ENCODE data around the gene ZBTB7A. TPM values are rescaled to one million over a fixed set of nuclear protein-coding genes. Genes with fewer than 3 reads are reported as not detected.

ZBTB7A gene
- total and polyA plus RNA-seq, 2 of the 4 experiments (the other 2 are of a cell fraction): 3.2 to 10.3 TPM

- no peak overlapping the region for H3K18ac ChIP-seq (ENCODE audit: low read depth, low read length)
- TF ChIP-seq CEBPB (IDR thresholded peaks at IDR 0.05; ENCODE audit: low read depth, low read length) (no peak), RFX5 (IDR thresholded peaks at IDR 0.05; ENCODE audit: low read depth, low read length) (no peak), MXI1 (IDR thresholded peaks at IDR 0.05; ENCODE audit: borderline replicate concordance, low read depth, low read length) (no peak), MAZ (IDR thresholded peaks at IDR 0.05; ENCODE audit: borderline replicate concordance, low read depth, low read length) (no peak), FOS (IDR thresholded peaks at IDR 0.05; ENCODE audit: low read depth, low read length) (no peak), USF2 (IDR thresholded peaks at IDR 0.05; ENCODE audit: low read depth, low read length) (no peak), RCOR1 (IDR thresholded peaks at IDR 0.05; ENCODE audit: insufficient replicate concordance, low read length) (no peak), CHD1 (IDR thresholded peaks at IDR 0.05; ENCODE audit: low read depth, low read length) (no peak), CTCF (conservative IDR thresholded peaks at IDR 0.05; ENCODE audit: low read depth, low read length) (no peak), MAFK (IDR thresholded peaks at IDR 0.05; ENCODE audit: low read depth, low read length) (no peak), POLR2A (IDR thresholded peaks at IDR 0.05; ENCODE audit: low read depth, low read length) (no peak)
- ATAC-seq (ENCODE audit: low read depth) (no peak), DNase-seq (no peak)
- H3K56ac ChIP-seq (ENCODE audit: extremely low read depth, insufficient read depth, low read length): no peak overlapping the region
- no peaks in the 10 kb centered on the region for H3K9me3 ChIP-seq (ENCODE audit: control insufficient read depth, insufficient read depth, low read length)
- H3K4me3 ChIP-seq (ENCODE audit: insufficient read depth, low read depth, low read length): no peak overlapping the region
- no peak overlapping the region for H3K4me2 ChIP-seq (ENCODE audit: low read depth, low read length)
- H2BK15ac ChIP-seq (ENCODE audit: low read depth, low read length): no peak overlapping the region
- POLR2A ChIA-PET (ENCODE audit: unreplicated experiment): no interaction called here
- no peak overlapping the region for H2AK5ac ChIP-seq (ENCODE audit: low read depth, low read length)
- 94% methylated on average over 20 of the region's 52 CpGs; no CpG with 5 or more reads in 1 of the 2 experiments for WGBS, 2 experiments (ENCODE audit: extremely low coverage in 2 of 2, insufficient read length in 1 of 2)
- no peak overlapping the region for H3K9ac ChIP-seq (ENCODE audit: low read depth, low read length)
- no peak overlapping the region for H4K5ac ChIP-seq (ENCODE audit: low read depth, low read length)
- no peak overlapping the region for H3K23ac ChIP-seq (ENCODE audit: low read depth, low read length)
- peak overlapping the region; percentile 42 for H2AK9ac ChIP-seq (replicated peaks; ENCODE audit: low read depth, low read length, poor library complexity)
- no peaks in the 10 kb centered on the region for H3K27me3 ChIP-seq (ENCODE audit: control insufficient read depth, insufficient read depth, low read length)
- no peak overlapping the region for H4K8ac ChIP-seq (ENCODE audit: low read depth in 2 of 2, low read length in 2 of 2)
- in situ Hi-C loops (cut with MboI; ENCODE audit: low sequenced_read_pairs) (no loop called here), intact Hi-C loops (cut with micrococcal nuclease) (no loop called here), dilution Hi-C loops (cut with HindIII; ENCODE audit: low sequenced_read_pairs, unreplicated experiment) (no loop called here)
- no peak overlapping the region for H2BK5ac ChIP-seq (ENCODE audit: low read depth, low read length, poor library complexity, severe bottlenecking)
- no peak overlapping the region for H3K4ac ChIP-seq (ENCODE audit: low read depth, low read length)
- H3K36me3 ChIP-seq (ENCODE audit: control insufficient read depth, insufficient read depth, low read length): peaks cover 50% of the 10 kb centered on the region
- CTCF ChIA-PET: interaction anchor here (0.9 kb wide), 1 partner anchor 11 kb away, joined by 3 read pairs; no protein-coding TSS in a partner anchor
- no peak overlapping the region for H2BK20ac ChIP-seq (ENCODE audit: low read depth, low read length)
- no peaks in the 10 kb centered on the region; the same call in 1 of the 2 replicates for H3K4me1 ChIP-seq (ENCODE audit: control insufficient read depth, insufficient read depth, low read length)
- peaks cover 3% of the 10 kb centered on the region; the same call in 1 of the 2 replicates for H4K20me1 ChIP-seq (ENCODE audit: insufficient read depth, low read length)
- H3K79me1 ChIP-seq (ENCODE audit: low read depth in 1 of 2, low read length in 2 of 2): no peaks in the 10 kb centered on the region
- no peaks in the 10 kb centered on the region for H3K9me1 ChIP-seq (ENCODE audit: insufficient read depth, low read length)
- H2BK120ac ChIP-seq (ENCODE audit: low read depth, low read length): no peak overlapping the region
- no peak overlapping the region for H3K14ac ChIP-seq (replicated peaks; ENCODE audit: low read depth, low read length)
- BruUV-seq (replicated peaks): no TSS peak
- H4K91ac ChIP-seq (ENCODE audit: insufficient read depth, low read depth, low read length): no peak overlapping the region
- no peak overlapping the region for H3K27ac ChIP-seq (ENCODE audit: insufficient read depth, low read length)
- no peak overlapping the region for H2AFZ ChIP-seq (replicated peaks; ENCODE audit: low read length, poor library complexity)
Measured at GRCh38 chr19:4090356-4091220, 23.9 kb upstream of the ZBTB7A start.
